ENCODE data around the gene LPO.

DNA sequence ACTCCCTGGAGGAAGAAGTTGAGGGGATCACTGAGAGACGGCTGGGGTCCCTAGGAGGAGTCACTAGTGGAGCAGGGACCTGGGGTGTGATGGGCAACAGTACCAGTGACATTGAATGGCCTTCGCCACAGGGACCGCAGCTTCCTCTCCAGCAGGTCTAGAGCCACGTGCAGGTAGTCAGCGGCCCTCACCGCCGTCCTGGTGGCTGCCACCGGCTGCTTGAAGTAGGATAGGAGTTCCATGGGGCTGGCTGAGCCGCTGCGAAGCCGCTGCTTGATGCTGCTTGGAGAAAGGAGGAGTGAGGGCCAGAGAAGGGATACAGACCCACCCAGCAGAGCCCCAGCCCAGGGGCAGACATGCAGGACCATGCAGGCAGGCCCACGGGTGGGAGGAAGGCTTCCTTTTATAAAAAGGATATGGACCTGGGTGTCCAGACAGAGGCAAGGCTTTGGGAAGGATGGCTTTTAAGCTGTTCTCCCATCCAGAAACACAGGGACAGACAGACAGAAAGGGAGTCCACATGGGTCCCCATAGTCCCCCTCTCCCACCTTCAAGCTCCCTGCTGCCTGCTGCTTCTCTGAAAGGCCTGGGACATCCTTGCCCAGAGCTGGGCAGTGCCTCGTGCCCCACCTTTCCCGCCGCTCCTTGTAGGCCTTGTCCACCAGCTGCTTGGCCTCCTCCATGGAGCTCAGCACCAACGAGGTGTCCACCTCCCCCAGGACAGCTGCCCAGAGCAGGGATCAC, 41.5 kb downstream of the LPO start:
- TF ChIP-seq, protein P1, sequence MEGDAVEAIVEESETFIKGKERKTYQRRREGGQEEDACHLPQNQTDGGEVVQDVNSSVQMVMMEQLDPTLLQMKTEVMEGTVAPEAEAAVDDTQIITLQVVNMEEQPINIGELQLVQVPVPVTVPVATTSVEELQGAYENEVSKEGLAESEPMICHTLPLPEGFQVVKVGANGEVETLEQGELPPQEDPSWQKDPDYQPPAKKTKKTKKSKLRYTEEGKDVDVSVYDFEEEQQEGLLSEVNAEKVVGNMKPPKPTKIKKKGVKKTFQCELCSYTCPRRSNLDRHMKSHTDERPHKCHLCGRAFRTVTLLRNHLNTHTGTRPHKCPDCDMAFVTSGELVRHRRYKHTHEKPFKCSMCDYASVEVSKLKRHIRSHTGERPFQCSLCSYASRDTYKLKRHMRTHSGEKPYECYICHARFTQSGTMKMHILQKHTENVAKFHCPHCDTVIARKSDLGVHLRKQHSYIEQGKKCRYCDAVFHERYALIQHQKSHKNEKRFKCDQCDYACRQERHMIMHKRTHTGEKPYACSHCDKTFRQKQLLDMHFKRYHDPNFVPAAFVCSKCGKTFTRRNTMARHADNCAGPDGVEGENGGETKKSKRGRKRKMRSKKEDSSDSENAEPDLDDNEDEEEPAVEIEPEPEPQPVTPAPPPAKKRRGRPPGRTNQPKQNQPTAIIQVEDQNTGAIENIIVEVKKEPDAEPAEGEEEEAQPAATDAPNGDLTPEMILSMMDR (IDR thresholded peaks at IDR 0.05): no peak
- TF ChIP-seq POLR2AphosphoS5 (IDR thresholded peaks at IDR 0.05) (no peak), POLR2A (IDR thresholded peaks at IDR 0.05) (no peak)
